Inflammatory macrophage (primary cell): ENCODE data around the gene IFI27.

Source experiments
- DNase-seq, 2 donors: peaks; one replicate each; pipeline ENCODE4 v3.0.0-alpha.2; 2020 to 2022

The IFI27 gene

GRCh38 chr14:94125659-94126418 is 15.3 kb downstream of the IFI27 start:
- no peak for DNase-seq

- no peak for DNase-seq
Measured at GRCh38 chr14:94126419-94126677, 15.8 kb downstream of the IFI27 start.

GRCh38 chr14:94126800-94127199 is 16.3 kb downstream of the IFI27 start:
- DNase-seq, result no peak

GRCh38 chr14:94127330-94127729 is 16.8 kb downstream of the IFI27 start:
- no peak for DNase-seq

- no peak for DNase-seq
Measured at GRCh38 chr14:94128216-94128839, 17.8 kb downstream of the IFI27 start.

GRCh38 chr14:94129111-94129757 is 18.7 kb downstream of the IFI27 start, which contains the start of gene IFI27L2:
Gene IFI27L2 (minus strand): TSS chr14:94129604. CDS start chr14:94129564, 40 bp downstream.
- DNase-seq, result peak; percentile 79 to 84

GRCh38 chr14:94129758-94130414 is 19.4 kb downstream of the IFI27 start:
- peak; percentile 55 to 74 for DNase-seq

DNA sequence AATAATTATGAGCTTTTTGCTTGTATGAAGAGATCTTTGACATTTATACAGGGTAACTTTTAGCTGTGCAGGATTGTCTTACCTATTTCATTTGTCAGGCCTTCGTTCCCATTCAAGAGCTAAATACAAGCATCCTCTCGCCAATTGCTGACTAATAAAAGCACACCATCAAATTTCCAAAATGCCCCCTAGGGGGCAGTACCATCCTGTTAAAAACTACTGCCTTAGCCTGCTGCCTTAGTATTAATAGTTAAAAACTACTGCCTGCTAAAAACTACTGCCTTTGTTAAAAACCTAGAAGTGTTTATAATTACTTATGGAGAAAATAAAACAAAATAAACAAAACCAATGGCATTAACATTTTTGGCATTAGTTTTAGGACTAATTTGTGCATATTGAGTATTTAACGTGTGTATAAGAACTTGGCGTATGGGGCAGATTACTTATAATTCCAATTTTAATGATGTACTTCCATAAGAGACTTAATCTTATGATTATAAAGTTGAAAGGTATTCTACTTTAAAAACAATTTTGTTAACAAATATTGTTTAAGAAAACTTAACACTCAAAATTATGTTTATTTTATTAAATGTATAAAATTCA is 21.9 kb downstream of the IFI27 start:
- peak; percentile 71 to 81 for DNase-seq

DNA sequence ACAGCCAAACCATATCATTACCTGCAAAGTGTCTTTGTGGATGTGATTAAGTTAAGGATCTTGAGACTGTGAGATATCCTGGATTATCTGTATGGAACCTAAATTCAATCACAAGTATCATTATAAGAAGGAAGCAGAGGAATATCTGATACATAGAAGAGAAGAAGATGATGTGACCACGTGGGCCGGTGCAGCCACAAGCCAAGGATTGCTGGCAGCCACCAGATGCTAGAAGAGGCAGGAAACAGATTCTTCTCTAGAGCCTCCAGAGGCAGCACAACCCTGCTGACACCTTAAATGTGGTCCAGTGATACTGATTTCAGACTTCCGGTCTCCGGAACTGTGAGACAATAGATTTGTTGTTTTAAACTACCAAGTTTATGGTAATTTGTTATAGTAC is 24.9 kb downstream of the IFI27 start:
- DNase-seq, result no peak

DNA sequence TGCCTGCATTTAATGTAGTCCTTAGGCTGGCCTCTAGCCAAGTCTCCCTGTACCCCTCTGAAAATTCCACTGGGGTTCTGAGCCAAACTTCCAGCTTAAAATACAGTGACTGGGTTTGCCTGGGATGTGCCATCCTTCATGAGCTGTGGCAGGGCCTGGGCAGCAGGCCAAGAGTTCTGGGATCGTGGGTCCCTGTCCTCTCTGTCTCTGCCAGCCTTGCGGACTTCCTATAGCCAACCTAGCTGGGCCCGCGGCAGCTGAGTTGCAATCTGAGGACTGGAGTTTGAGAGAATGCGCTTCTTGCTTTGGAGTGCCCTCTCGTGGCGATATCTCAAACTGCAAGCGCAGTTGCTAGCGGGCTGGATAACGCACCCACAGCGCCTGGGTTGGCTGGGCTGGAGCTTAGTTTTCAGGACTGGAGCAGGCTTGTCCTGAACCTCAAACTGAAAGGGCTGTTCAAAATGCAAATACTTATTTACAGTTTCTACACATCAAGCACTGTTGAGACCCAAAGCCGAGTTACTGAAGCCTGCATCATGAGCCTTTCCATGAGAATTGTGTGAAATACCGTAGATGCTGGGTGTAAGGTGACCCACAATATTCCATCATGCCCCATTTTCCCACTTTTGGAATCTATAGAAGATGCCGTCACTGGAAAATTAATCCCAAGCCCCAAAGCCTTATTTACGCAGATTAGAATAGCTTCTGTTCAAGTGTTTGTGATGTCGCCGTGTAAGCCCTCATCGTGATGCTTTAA is 26.2 kb downstream of the IFI27 start:
- peak; percentile 88 to 90 for DNase-seq

GRCh38 chr14:94138251-94138650 is 27.7 kb downstream of the IFI27 start:
- DNase-seq, result no peak

- no peak for DNase-seq
Measured at GRCh38 chr14:94139006-94139405, 28.5 kb downstream of the IFI27 start.

- DNase-seq, result no peak
Measured at GRCh38 chr14:94139421-94139820, 28.9 kb downstream of the IFI27 start.

- no peak for DNase-seq
Measured at GRCh38 chr14:94142247-94142646, 31.7 kb downstream of the IFI27 start.

DNA sequence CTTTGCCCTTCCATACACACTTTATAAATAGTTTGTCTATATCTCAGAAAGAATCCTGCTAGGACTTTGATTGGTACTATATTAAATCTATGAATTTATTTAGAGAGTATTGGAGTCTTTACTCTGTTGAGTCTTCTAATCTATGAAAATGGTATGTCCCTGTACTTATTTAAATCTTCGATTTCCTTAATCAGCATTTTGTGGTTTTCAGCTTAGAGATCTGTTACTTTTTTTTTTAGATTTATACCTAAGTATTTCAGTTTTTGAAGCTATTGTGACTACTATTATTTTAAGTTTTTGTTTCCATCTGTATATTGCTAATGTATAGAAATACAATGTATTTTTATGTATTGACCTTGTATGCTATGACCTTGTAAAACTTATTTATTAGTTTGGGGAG is 32.3 kb downstream of the IFI27 start:
- DNase-seq, result no peak

GRCh38 chr14:94143239-94143638 is 32.7 kb downstream of the IFI27 start:
- no peak for DNase-seq

GRCh38 chr14:94143711-94144110 is 33.2 kb downstream of the IFI27 start:
- no peak for DNase-seq

DNA sequence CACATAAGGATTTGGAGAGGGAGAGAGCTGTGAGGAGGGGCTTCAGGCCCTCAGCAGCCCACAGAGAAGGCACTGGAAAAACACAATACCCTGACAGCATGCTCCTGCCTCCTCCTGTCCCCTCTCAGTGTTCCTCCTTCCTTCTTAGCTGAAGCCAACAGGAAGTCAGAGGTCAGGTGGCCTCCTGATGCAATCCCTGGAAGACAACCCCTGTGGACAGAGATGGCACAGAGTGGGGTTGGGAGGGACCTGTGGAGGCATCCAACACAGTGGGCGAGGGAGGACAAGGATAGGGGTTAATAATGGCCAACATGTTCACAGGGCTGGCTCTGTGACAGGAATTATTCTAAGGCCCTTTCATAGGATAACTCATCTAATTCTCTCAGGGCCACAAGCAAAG is 34.2 kb downstream of the IFI27 start:
- peak; percentile 27 to 56 for DNase-seq

- peak in 1 of 2 donors; percentile 6 for DNase-seq
Measured at GRCh38 chr14:94145902-94146527, 35.5 kb downstream of the IFI27 start.

- DNase-seq, result no peak
Measured at GRCh38 chr14:94152676-94153075, 42.1 kb downstream of the IFI27 start.

- DNase-seq, result peak; percentile 46 to 51
Measured at GRCh38 chr14:94153750-94154342, 43.3 kb downstream of the IFI27 start.
